Prostate gland (tissue), 2 donors: ENCODE measurements around the gene CACNG7.

Experiments
- CTCF ChIP-seq, 4 experiments: fragments of 200-600 bp in 2 of 4; fragments of 450-650 bp in 2 of 4; sonication (generic) in 2 of 4; IDR thresholded peaks; 1 replicate in 3 of 4; 2 replicates in 1 of 4; pipeline ENCODE4 v1.5.1; 2016 to 2019; ENCODE audit warnings: antibody characterized with exemption in 4 of 4, mild to moderate bottlenecking in 2 of 4, moderate library complexity in 2 of 4
- POLR2A ChIP-seq: fragments of 450-650 bp; IDR thresholded peaks from one replicate; pipeline ENCODE4 v1.6.1; 2016; ENCODE audit warnings: antibody characterized with exemption, mild to moderate bottlenecking
- POLR2AphosphoS5 ChIP-seq: sonication (generic); formaldehyde crosslinking; IDR thresholded peaks from one replicate; pipeline ENCODE4 v1.6.1; 2017; ENCODE audit warnings: antibody characterized with exemption

GRCh38 chr19:53917356-53917755 lies 8.3 kb downstream of the CACNG7 start:
- TF ChIP-seq POLR2A (no peak), CTCF (IDR thresholded peaks at IDR 0.05) (no peak), POLR2AphosphoS5 (no peak)
